Raji (cell line): ENCODE measurements around the gene DPH6.

Source experiments
- POLR2A ChIP-seq: IDR thresholded peaks from 2 replicates; pipeline ENCODE4 v1.6.1; 2011; ENCODE audit warnings: low read depth, low read length, control low read depth; ENCODE audit not compliant: insufficient read depth

The DPH6 gene

GRCh38 chr15:35479423-35479822 lies 66.5 kb downstream of the DPH6 start:
- TF ChIP-seq POLR2A, result no peak

DNA sequence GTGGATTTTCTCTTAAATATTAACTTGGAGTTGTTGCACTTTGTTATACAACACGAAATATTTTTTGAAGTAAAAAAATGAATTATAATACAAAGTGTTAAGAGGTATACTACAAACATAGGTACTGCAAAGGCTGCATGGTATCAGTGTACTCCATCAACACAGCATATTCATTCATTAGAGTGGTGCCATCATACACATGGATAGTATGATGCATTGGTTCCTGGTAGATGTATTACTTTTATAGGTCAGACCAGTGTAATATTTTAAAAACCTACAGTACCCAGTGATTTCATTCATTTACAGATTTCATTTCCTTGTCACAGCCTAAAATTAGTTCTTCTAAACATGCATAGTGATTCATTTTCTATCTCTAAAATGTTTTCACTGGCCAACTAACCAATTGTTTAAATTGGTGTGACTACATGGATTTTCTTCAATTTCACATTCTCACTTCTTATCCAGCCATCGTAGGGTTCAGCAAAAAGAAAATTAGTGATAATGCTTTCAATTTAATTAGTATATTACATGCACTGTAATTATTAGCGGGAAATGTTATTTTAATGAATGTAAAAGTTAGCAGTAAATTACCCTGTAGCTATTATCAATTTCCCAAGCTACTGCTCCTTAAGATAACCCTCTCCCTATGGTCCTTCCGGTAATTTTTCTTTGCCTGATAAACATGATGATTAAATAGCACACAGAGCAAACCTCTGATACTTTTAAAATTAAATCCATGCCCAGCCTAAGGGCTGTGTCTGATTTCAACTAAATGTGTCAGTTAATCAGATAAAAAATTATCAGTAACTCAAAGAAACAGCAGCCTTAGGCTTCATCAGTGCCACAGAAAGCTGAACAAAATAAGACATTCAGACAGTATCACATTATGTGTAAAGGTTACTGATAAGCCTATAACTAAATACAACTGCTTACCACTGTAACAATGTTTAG lies 68.4 kb downstream of the DPH6 start:
- TF ChIP-seq POLR2A, result no peak

DNA sequence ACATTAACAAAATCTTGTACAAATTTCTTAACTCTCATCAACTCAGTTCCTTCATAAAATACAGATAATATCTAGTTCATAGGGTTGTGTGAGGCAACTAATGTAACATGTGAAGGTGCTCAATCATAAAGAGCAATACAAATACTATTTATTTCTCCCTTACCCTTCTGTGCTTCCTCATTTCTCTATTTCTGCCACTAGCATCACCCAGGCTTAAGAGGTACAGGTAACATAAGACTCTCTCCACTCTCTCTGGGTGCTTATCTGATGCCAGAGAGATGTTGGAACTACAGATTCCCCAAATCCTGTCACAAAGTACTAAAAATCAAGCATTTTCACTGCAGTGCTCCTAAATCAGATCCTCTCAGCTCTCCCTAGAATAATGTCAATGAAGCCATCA lies 74.9 kb downstream of the DPH6 start:
- no peak for TF ChIP-seq POLR2A

DNA sequence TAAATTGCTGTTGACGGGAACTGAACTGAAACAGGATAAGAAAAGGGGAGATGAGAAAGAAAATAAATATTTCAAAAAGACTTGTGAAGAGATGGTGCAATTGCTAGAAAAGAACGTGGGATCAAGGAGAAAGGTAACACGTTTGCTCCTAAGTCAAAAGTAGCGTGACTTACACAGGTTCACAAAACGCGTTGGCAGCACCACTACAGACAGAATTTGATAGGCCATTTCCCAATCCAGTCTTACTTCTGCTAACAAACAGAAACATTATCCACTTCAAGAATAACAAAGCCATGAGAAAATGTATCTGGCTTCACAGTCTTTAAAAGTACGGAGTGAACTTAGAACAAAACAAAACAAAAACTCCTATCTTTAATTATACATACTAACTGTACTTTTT lies 75.5 kb downstream of the DPH6 start:
- no peak for TF ChIP-seq POLR2A

GRCh38 chr15:35466476-35466875 lies 79.5 kb downstream of the DPH6 start:
- no peak for TF ChIP-seq POLR2A

DNA sequence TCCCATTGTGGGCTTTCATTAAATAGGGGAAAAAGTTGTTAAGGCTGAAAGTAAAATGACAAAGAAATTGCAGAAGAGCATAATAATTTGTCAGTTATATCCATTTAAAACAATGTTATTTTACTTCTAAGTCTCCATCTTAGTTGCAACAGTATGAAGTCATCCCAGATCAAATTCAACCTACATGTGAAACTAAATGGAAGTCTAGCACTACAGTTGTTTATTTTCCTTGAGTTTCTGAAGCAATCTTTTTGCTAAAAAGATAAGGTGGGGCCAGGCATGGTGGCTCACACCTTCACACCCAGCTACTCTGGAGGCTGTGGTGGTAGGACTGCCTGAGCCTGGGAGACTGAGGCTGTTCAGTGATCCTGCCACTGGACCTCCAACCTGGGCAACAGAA lies 80.2 kb downstream of the DPH6 start:
- no peak for TF ChIP-seq POLR2A

DNA sequence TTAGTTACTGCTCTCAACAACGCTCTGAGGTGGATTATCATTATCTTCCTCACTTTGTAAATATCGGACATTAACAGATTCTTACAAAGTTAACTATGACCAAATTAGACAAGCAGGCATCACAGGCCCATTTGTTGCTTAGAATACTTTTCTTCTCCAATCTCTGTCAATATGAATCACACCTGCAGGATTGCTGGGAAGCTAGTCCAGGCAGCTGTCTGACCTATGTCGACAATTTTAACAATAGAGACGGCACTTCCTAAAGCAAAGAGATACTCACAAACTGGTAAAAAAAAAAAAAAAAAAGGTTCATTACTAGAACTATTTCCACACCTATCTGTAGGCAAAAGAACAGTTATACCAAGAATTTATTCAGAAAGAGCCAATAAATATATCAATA lies 85.3 kb downstream of the DPH6 start:
- no peak for TF ChIP-seq POLR2A

DNA sequence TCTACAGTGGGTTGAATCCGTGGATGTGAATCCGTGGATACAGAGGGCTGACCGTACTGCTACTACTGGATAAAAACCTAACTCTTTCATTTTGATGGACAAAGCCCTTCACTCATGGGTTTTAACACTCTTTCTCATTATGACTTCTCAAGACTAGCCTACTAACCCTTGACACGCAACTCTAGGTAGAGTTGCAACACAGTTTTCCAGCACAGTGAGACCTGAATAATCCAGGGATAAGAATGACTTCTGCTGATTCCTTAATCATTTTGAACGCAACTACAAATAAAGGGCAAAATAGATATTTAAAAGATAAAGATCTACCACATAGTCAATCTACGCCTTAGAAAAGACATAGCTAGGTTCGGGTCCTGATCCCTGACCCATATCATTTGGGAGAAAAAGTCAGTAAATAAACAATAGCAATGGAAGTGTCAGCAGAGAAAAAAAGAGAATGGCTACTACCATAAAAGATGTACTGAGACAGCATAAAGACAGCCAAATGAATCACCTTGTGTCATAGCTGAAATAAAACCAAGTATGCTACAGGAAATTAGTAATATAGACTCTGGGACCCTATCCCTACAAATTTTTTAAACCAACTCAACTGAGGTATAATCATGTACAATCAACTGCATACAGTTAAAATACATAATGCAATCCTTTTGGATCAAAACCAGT lies 87.6 kb downstream of the DPH6 start:
- TF ChIP-seq POLR2A, result no peak

DNA sequence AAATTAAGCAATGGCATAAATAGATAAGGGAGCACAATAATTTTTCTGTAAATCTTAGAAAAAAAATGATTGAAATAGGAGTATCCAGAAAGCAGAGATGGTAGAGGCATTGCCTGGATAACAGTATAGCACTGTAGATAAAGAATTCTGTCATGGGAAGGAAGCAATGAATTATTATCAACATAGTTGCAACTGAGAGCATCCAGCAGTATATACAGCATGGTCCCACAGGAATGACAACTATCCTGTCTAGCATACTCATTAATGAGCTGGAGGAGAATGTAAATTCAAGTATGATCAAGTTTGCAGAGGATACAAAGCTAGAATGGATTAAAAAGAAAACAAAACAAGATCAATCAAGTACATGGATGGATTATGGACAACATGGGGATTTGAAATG lies 90.8 kb downstream of the DPH6 start:
- TF ChIP-seq POLR2A, result no peak

DNA sequence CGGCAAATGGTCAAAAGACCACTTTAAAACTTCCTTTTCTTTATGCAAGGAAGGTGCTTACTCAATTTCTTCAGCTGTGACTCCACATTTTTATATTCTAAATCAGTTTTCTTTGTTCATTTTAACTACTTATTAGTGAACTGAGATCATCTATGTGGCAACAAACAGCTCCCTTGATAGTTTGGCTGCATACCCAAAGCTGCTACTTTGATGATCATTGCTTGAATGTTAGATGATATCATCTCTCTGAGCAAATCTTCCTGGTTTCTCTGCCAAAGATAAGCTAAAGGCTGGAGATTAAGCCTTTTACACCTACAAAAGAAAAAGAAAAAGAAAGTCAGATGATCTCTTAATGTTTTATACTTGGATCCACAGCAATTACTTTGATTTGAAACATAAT lies 95.5 kb downstream of the DPH6 start:
- TF ChIP-seq POLR2A, result no peak

- no peak for TF ChIP-seq POLR2A
Observed at GRCh38 chr15:35448294-35448693, 97.7 kb downstream of the DPH6 start.

DNA sequence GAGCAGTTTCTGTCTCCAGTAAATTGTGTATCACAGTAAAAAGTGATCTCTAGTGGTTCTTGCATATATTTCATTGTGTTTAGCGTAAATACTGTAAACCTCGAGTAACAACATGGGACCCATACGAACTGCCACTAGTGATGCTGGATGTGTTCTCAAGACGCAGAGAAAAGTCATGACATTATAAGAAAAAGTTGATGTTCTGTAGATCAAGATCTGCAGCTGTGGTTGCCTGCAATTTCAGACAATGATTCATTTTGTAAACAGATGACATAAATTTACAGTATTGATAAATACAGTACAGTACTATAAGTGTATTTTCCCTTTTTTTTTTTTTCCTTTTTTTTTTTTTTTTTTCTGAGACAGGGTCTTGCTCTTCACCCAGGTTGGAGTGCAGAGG lies 100.1 kb downstream of the DPH6 start:
- no peak for TF ChIP-seq POLR2A

- TF ChIP-seq POLR2A, result no peak
Observed at GRCh38 chr15:35444557-35445204, 101.3 kb downstream of the DPH6 start.

DNA sequence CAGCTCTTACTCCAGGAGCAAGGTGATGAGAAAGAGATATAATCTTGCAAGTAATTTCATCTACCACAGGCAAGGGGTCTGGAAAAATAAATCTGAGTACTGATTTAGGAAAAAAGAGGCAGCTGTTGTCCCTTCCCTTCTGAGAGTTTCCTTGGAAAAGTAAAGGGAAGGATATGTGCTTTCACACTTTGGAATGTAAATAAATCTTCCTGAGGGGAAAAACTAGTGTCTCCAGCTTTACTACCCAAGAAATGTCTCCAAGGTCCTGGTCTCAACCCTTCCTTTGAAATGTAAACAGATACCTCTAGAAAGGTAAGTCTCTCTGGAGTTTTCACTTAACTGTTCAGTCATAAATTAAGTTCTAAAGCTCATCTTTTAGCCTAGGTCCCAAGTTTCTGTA lies 102.6 kb downstream of the DPH6 start:
- TF ChIP-seq POLR2A, result no peak

GRCh38 chr15:35442742-35443141 lies 103.2 kb downstream of the DPH6 start:
- no peak for TF ChIP-seq POLR2A

- TF ChIP-seq POLR2A, result no peak
Observed at GRCh38 chr15:35440265-35440664, 105.7 kb downstream of the DPH6 start.
